ENCODE measurements around the gene MATR3.

Gene MATR3

DNA sequence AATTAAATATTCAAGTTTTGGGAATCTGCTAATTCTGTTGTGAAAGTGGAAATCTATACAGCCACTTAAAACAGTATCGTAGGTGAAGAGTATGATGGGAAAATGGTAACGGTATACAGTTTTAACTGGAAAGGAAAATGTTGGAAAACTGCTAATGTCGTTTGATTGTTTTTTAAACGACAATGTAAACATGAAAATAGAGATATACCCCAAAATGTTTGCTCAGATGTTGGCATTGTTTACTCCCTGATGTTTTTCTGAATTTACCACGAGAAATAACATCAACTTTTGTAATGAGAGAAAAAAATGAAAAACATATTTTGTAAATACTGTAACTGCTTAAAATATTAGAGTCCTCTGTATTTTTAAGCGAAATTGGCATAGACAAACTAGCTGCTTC, 2.7 kb downstream of the MATR3 start:
- DNase-seq (ENCODE audit: low spot score): no peak
- TF ChIP-seq, protein P1, sequence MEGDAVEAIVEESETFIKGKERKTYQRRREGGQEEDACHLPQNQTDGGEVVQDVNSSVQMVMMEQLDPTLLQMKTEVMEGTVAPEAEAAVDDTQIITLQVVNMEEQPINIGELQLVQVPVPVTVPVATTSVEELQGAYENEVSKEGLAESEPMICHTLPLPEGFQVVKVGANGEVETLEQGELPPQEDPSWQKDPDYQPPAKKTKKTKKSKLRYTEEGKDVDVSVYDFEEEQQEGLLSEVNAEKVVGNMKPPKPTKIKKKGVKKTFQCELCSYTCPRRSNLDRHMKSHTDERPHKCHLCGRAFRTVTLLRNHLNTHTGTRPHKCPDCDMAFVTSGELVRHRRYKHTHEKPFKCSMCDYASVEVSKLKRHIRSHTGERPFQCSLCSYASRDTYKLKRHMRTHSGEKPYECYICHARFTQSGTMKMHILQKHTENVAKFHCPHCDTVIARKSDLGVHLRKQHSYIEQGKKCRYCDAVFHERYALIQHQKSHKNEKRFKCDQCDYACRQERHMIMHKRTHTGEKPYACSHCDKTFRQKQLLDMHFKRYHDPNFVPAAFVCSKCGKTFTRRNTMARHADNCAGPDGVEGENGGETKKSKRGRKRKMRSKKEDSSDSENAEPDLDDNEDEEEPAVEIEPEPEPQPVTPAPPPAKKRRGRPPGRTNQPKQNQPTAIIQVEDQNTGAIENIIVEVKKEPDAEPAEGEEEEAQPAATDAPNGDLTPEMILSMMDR (IDR thresholded peaks at IDR 0.05; ENCODE audit: extremely low read depth, insufficient read depth, missing control alignments): no peak
- in situ Hi-C loops (cut with MboI; ENCODE audit: low pct_unique_long_range_greater_than_20kb, low sequenced_read_pairs, unreplicated experiment): no loop called here

GRCh38 chr5:139296862-139297326, 3.4 kb downstream of the MATR3 start:
- in situ Hi-C loops (cut with MboI; ENCODE audit: low pct_unique_long_range_greater_than_20kb, low sequenced_read_pairs, unreplicated experiment): no loop called here
- TF ChIP-seq, protein P1 (IDR thresholded peaks at IDR 0.05; ENCODE audit: extremely low read depth, insufficient read depth, missing control alignments): no peak
- DNase-seq (ENCODE audit: low spot score): no peak

GRCh38 chr5:139297439-139298133, 4.0 kb downstream of the MATR3 start:
- DNase-seq (ENCODE audit: low spot score): no peak
- in situ Hi-C loops (cut with MboI; ENCODE audit: low pct_unique_long_range_greater_than_20kb, low sequenced_read_pairs, unreplicated experiment): no loop called here
- TF ChIP-seq, protein P1 (IDR thresholded peaks at IDR 0.05; ENCODE audit: extremely low read depth, insufficient read depth, missing control alignments): no peak

- DNase-seq (ENCODE audit: low spot score): no peak
- in situ Hi-C loops (cut with MboI; ENCODE audit: low pct_unique_long_range_greater_than_20kb, low sequenced_read_pairs, unreplicated experiment): no loop called here
- TF ChIP-seq, protein P1 (IDR thresholded peaks at IDR 0.05; ENCODE audit: extremely low read depth, insufficient read depth, missing control alignments): no peak
Observed at GRCh38 chr5:139298242-139298641, 4.7 kb downstream of the MATR3 start.

- in situ Hi-C loops (cut with MboI; ENCODE audit: low pct_unique_long_range_greater_than_20kb, low sequenced_read_pairs, unreplicated experiment): no loop called here
- TF ChIP-seq, protein P1 (IDR thresholded peaks at IDR 0.05; ENCODE audit: extremely low read depth, insufficient read depth, missing control alignments): no peak
- no peak for DNase-seq (ENCODE audit: low spot score)
Observed at GRCh38 chr5:139299486-139299885, 5.9 kb downstream of the MATR3 start.

DNA sequence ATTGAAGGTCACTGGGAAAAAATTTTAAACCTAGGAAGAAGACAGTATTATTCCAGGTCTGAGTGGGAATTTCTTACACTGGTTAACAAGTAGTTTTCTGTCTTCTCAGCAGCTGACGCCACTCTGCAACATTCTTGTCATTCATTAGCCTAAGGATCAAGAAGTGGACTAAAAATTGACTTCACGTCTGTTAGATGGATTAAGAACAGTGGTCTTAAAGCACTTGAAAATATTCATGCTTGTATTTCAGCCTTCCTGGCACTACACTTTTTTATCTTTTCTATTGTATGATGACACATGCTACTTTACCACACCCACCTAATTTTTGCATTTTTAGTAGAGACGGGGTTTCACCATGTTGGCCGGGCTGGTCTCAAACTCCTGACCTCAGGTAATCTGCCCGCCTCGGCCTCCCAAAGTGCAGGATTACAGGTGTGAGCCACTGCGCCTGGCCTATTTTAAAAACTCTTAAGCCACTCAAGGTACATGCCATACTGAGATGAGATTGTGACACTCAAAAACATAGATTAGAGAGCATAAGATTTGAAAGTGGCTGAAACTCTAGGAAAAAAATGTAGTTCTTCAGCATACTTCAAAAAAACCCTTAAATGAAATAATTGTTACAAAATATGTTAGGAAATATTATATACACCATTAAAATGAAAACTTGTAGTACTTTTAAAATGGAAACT, 8.4 kb downstream of the MATR3 start:
- DNase-seq (ENCODE audit: low spot score): no peak
- in situ Hi-C loops (cut with MboI; ENCODE audit: low pct_unique_long_range_greater_than_20kb, low sequenced_read_pairs, unreplicated experiment): no loop called here
- TF ChIP-seq, protein P1 (IDR thresholded peaks at IDR 0.05; ENCODE audit: extremely low read depth, insufficient read depth, missing control alignments): no peak
